H1 (cell line): ENCODE results near the gene TBL2. TPM values are rescaled to one million over a fixed set of nuclear protein-coding genes. Genes with fewer than 3 reads are reported as not detected.

Experiments used
- CTCF ChIA-PET: fragments of 300-600 bp; sonication (Branson Sonifier 250); formaldehyde crosslinking; loops from one replicate; lab custom pipeline; 2021; ENCODE audit not compliant: partially characterized antibody; lab: Charles Lee
- POLR2A ChIA-PET: fragments of 300-600 bp; sonication (Branson Sonifier 250); formaldehyde crosslinking; loops from one replicate; lab custom pipeline; 2021; ENCODE audit warnings: inconsistent platforms; ENCODE audit not compliant: partially characterized antibody; lab: Charles Lee
- DNase-seq, 2 experiments: peaks; one replicate each; pipeline versions ENCODE4 v3.0.0 to v3.0.0-alpha.2; 2010 to 2022; ENCODE audit warnings: low spot score in 2 of 2, low read depth in 1 of 2, mixed read lengths in 1 of 2
- FAIRE-seq: peaks from 2 replicates; lab custom pipeline; 2011; peaks lifted over from hg19 to GRCh38; lab: Jason Lieb, UNC
- H2AFZ ChIP-seq: 2 replicates; pipeline ENCODE4 v1.8.1; 2012; ENCODE audit warnings: low read length, inconsistent platforms
- H2AK5ac ChIP-seq: 2 replicates; pipeline ENCODE4 v1.6.1; 2013; ENCODE audit warnings: low read depth, low read length
- H2BK120ac ChIP-seq: replicated peaks from 2 replicates; pipeline ENCODE3; 2013; ENCODE audit warnings: low read depth, low read length, inconsistent platforms
- H2BK12ac ChIP-seq: 2 replicates; pipeline ENCODE4 v1.6.1; 2013; ENCODE audit warnings: low read depth, low read length
- H2BK15ac ChIP-seq: 2 replicates; pipeline ENCODE4 v1.6.1; 2013; ENCODE audit warnings: low read length
- H2BK20ac ChIP-seq: 2 replicates; pipeline ENCODE4 v1.6.1; 2013; ENCODE audit warnings: low read length
- H2BK5ac ChIP-seq: 2 replicates; pipeline ENCODE4 v1.6.1; 2013; ENCODE audit warnings: low read depth, low read length
- H3K14ac ChIP-seq: 2 replicates; pipeline ENCODE4 v1.6.1; 2013; ENCODE audit warnings: inconsistent platforms; ENCODE audit not compliant: insufficient read length
- H3K18ac ChIP-seq: 2 replicates; pipeline ENCODE4 v1.6.1; 2013; ENCODE audit warnings: low read length; ENCODE audit errors: extremely low read depth
- H3K23ac ChIP-seq: 2 replicates; pipeline ENCODE4 v1.6.1; 2013; ENCODE audit warnings: inconsistent platforms; ENCODE audit not compliant: insufficient read length
- H3K23me2 ChIP-seq: 2 replicates; pipeline ENCODE4 v1.6.1; 2013; ENCODE audit warnings: low read depth, low read length
- H3K27ac ChIP-seq: 2 replicates; pipeline ENCODE4 v1.6.1; 2011; ENCODE audit warnings: low read depth, low read length, inconsistent platforms
- H3K27me3 ChIP-seq, 4 experiments: replicated peaks in 1 of 4; 1 replicate in 1 of 4; 2 replicates in 3 of 4; pipeline versions ENCODE4 v1.6.1 to v1.8.1; 2011 to 2013; ENCODE audit warnings: low read length in 3 of 4, mild to moderate bottlenecking in 3 of 4, inconsistent platforms in 2 of 4, mixed read lengths in 2 of 4, moderate library complexity in 1 of 4; ENCODE audit not compliant: control insufficient read depth in 3 of 4, insufficient read depth in 3 of 4; ENCODE audit errors: extremely low read depth in 1 of 4
- H3K36me3 ChIP-seq, 4 experiments: 2 replicates each; pipeline versions ENCODE4 v1.6.1 to v1.8.1; 2011 to 2013; ENCODE audit warnings: mild to moderate bottlenecking in 4 of 4, low read length in 3 of 4, moderate library complexity in 2 of 4, control low read depth in 1 of 4, inconsistent platforms in 1 of 4; ENCODE audit not compliant: insufficient read depth in 4 of 4, control insufficient read depth in 2 of 4
- H3K4ac ChIP-seq: replicated peaks from 2 replicates; pipeline ENCODE3; 2013; ENCODE audit warnings: low read length, low read depth, mixed read lengths, inconsistent platforms; ENCODE audit not compliant: insufficient read length
- H3K4me1 ChIP-seq, 4 experiments: replicated peaks in 1 of 4; 1 replicate in 1 of 4; 2 replicates in 3 of 4; pipeline versions ENCODE4 v1.6.1 to v1.8.1; 2011 to 2013; ENCODE audit warnings: low read length in 3 of 4, inconsistent platforms in 2 of 4, mixed read lengths in 1 of 4; ENCODE audit not compliant: insufficient read depth in 4 of 4, control insufficient read depth in 3 of 4
- H3K4me2 ChIP-seq, 2 experiments: 2 replicates each; pipeline versions ENCODE4 v1.6.1 to v1.8.1; 2011 to 2013; ENCODE audit warnings: low read depth in 2 of 2, low read length in 2 of 2, control low read depth in 1 of 2, inconsistent platforms in 1 of 2, mild to moderate bottlenecking in 1 of 2; ENCODE audit not compliant: insufficient read depth in 1 of 2
- H3K4me3 ChIP-seq, 4 experiments: fragments of 200-600, 300-600 bp in 1 of 4; sonication (generic), shearing (Covaris generic), sonication (Bioruptor Twin) in 1 of 4; 2 replicates each; pipeline versions ENCODE4 v1.5.1 to v1.8.1; 2011 to 2016; ENCODE audit warnings: low read length in 4 of 4, low read depth in 3 of 4, control low read depth in 2 of 4, inconsistent platforms in 2 of 4, mild to moderate bottlenecking in 2 of 4, mixed read lengths in 1 of 4, moderate library complexity in 1 of 4; ENCODE audit not compliant: insufficient read depth in 2 of 4; ENCODE audit errors: extremely low read depth in 1 of 4
- H3K56ac ChIP-seq: replicated peaks from 2 replicates; pipeline ENCODE3; 2013; ENCODE audit warnings: low read depth, mild to moderate bottlenecking, mixed read lengths, low read length, inconsistent platforms; ENCODE audit not compliant: insufficient read length
- H3K79me1 ChIP-seq: 2 replicates; pipeline ENCODE4 v1.6.1; 2013; ENCODE audit warnings: low read depth, low read length, control low read depth
- H3K79me2 ChIP-seq, 2 experiments: 2 replicates each; pipeline versions ENCODE4 v1.6.1 to v1.8.1; 2012 to 2013; ENCODE audit warnings: low read length in 2 of 2, mild to moderate bottlenecking in 2 of 2, inconsistent platforms in 1 of 2; ENCODE audit not compliant: insufficient read depth in 2 of 2, control insufficient read depth in 1 of 2
- H3K9ac ChIP-seq, 4 experiments: replicated peaks in 1 of 4; 1 replicate in 1 of 4; 2 replicates in 3 of 4; pipeline versions ENCODE4 v1.6.1 to v1.8.1; 2011 to 2013; ENCODE audit warnings: low read depth in 3 of 4, low read length in 3 of 4, control low read depth in 2 of 4, mild to moderate bottlenecking in 2 of 4, moderate library complexity in 2 of 4, inconsistent platforms in 1 of 4; ENCODE audit errors: extremely low read depth in 1 of 4
- H3K9me3 ChIP-seq, 2 experiments: 2 replicates each; pipeline versions ENCODE4 v1.6.1 to v1.8.1; 2012 to 2013; ENCODE audit warnings: mild to moderate bottlenecking in 2 of 2, moderate library complexity in 2 of 2, control low read depth in 1 of 2, inconsistent platforms in 1 of 2, low read depth in 1 of 2, low read length in 1 of 2, mixed read lengths in 1 of 2; ENCODE audit not compliant: insufficient read depth in 2 of 2
- H4K20me1 ChIP-seq, 2 experiments: replicated peaks in 1 of 2; 2 replicates each; pipeline versions ENCODE3 to v1.8.1; 2011 to 2013; ENCODE audit warnings: inconsistent platforms in 2 of 2, low read length in 2 of 2, mild to moderate bottlenecking in 1 of 2; ENCODE audit not compliant: insufficient read depth in 2 of 2, control insufficient read depth in 1 of 2
- H4K5ac ChIP-seq: 2 replicates; pipeline ENCODE4 v1.6.1; 2013; ENCODE audit warnings: low read length, low read depth, mixed read lengths, inconsistent platforms; ENCODE audit not compliant: insufficient read length
- H4K8ac ChIP-seq: 2 replicates; pipeline ENCODE4 v1.8.0; 2013; ENCODE audit warnings: mild to moderate bottlenecking, moderate library complexity, low read length, inconsistent platforms; ENCODE audit not compliant: insufficient read depth; ENCODE audit errors: extremely low read depth
- H4K91ac ChIP-seq: replicated peaks from 2 replicates; pipeline ENCODE3; 2013; ENCODE audit warnings: low read length, mixed read lengths, inconsistent platforms; ENCODE audit not compliant: insufficient read length
- BACH1 ChIP-seq: IDR thresholded peaks from 2 replicates; pipeline ENCODE4 v1.6.1; 2012; ENCODE audit warnings: low read length, improper control_type of control experiment
- CEBPB ChIP-seq: IDR thresholded peaks from 2 replicates; pipeline ENCODE4 v1.6.1; 2012; ENCODE audit warnings: low read depth, low read length
- CREB1 ChIP-seq: IDR thresholded peaks from 2 replicates; pipeline ENCODE4 v1.6.1; 2012; ENCODE audit warnings: inconsistent platforms
- GTF2F1 ChIP-seq: IDR thresholded peaks from 2 replicates; pipeline ENCODE4 v1.6.1; 2012; ENCODE audit warnings: low read depth, low read length, improper control_type of control experiment, borderline replicate concordance
- HDAC2 ChIP-seq, 2 experiments: fragments of 300-600 bp in 1 of 2; sonication (generic) in 1 of 2; IDR thresholded peaks; 2 replicates each; pipeline ENCODE4 v1.6.1; 2011 to 2012; ENCODE audit warnings: low read depth in 2 of 2, low read length in 2 of 2, mild to moderate bottlenecking in 2 of 2, moderate library complexity in 2 of 2, borderline replicate concordance in 1 of 2, inconsistent platforms in 1 of 2
- JUND ChIP-seq: IDR thresholded peaks from 2 replicates; pipeline ENCODE4 v1.6.1; 2011; ENCODE audit warnings: mild to moderate bottlenecking, improper control_type of control experiment, low read length
- RFX5 ChIP-seq: IDR thresholded peaks from 2 replicates; pipeline ENCODE4 v1.6.1; 2011; ENCODE audit warnings: low read depth, low read length, improper control_type of control experiment, borderline replicate concordance
- SAP30 ChIP-seq: fragments of 300-600 bp; sonication (generic); IDR thresholded peaks from 2 replicates; pipeline ENCODE4 v1.7.1; 2012; ENCODE audit warnings: low read length, moderate library complexity, mild to moderate bottlenecking, inconsistent platforms; ENCODE audit not compliant: insufficient read depth, insufficient replicate concordance
- SIRT6 ChIP-seq: IDR thresholded peaks from one replicate; pipeline ENCODE4 v1.7.1; 2012; ENCODE audit warnings: low read length, inconsistent platforms
- TAF7 ChIP-seq: optimal IDR thresholded peaks from 2 replicates; pipeline ENCODE3; 2011; ENCODE audit warnings: low read depth, mild to moderate bottlenecking, inconsistent platforms, low read length, moderate library complexity, borderline replicate concordance
- YY1 ChIP-seq: IDR thresholded peaks from 2 replicates; pipeline ENCODE4 v1.6.1; 2011; ENCODE audit warnings: low read depth, mild to moderate bottlenecking, low read length
- ZNF274 ChIP-seq: IDR thresholded peaks from 2 replicates; pipeline ENCODE4 v1.7.0; 2012; ENCODE audit warnings: low read length, borderline replicate concordance; ENCODE audit errors: extremely low read depth
- WGBS, 2 experiments: shearing (Covaris generic) in 1 of 2; methylation state at CpG; one replicate each; pipeline versions ENCODE4 v1.1.6 to v1.1.7; 2013 to 2015; ENCODE audit warnings: low lambda C conversion rate in 2 of 2, mixed read lengths in 2 of 2, inconsistent platforms in 1 of 2, low coverage in 1 of 2, missing lambda C conversion rate in 1 of 2; ENCODE audit not compliant: insufficient replicate concordance in 2 of 2, insufficient coverage in 1 of 2, insufficient read length in 1 of 2; ENCODE audit errors: extremely low coverage in 1 of 2, missing lambda C conversion rate in 1 of 2; 5-methylcytosine and 5-hydroxymethylcytosine counted together
- polyA plus RNA-seq, 7 experiments: library from polyadenylated mRNA; depleted of rRNA in 3 of 7; stranded (reverse) in 5 of 7; unstranded in 2 of 7; fragments of >200 nt in 5 of 7; fragments of 200-250 nt in 2 of 7; gene quantifications; 1 replicate in 5 of 7; 2 replicates in 1 of 7; 4 replicates in 1 of 7; pipeline versions ENCODE4 v1.2.1 to v1.2.3, GENCODE V29; 2011 to 2013; ENCODE audit warnings: missing spikeins in 2 of 7, mixed read lengths in 2 of 7
- total RNA-seq: library from RNA; stranded (reverse); fragmentation: NEBNext Ultra II Directional; extraction: Animal tissue kit (Norgen Biotek cat#: 25700); gene quantifications from 2 replicates; pipeline ENCODE4 v1.2.1, GENCODE V29; 2021

Gene TBL2
- total and polyA plus RNA-seq, 2 of the 8 experiments (the other 6 are each of a cell fraction or from before 2014, with no cell fraction given): 25.8 to 29.7 TPM

GRCh38 chr7:73605601-73606220 lies 27.3 kb upstream of the TBL2 start:
- no peak overlapping the region for H2BK120ac ChIP-seq
- no peak overlapping the region for H3K27ac ChIP-seq
- H3K4me2 ChIP-seq: no peak overlapping the region
- no peak overlapping the region for H3K14ac ChIP-seq
- no peak overlapping the region for H3K4ac ChIP-seq
- H3K4me3 ChIP-seq: no peak overlapping the region
- H4K5ac ChIP-seq: no peak overlapping the region
- FAIRE-seq (no peak), DNase-seq (no peak)
- H3K79me2 ChIP-seq: no peaks in the 10 kb centered on the region
- CTCF ChIA-PET: interaction anchor here (0.8 to 17.4 kb wide), 19 partner anchors 8 to 255 kb away, joined by 3 to 136 read pairs (median 21); partner anchors contain the start of genes ABHD11 and VPS37D
- H3K23me2 ChIP-seq: no peaks in the 10 kb centered on the region; the same call in 1 of the 2 replicates
- no peak for TF ChIP-seq JUND
- no peak for TF ChIP-seq HDAC2 (IDR thresholded peaks at IDR 0.05; ENCODE audit: borderline replicate concordance in 1 of 2, low read depth in 2 of 2, low read length in 2 of 2)
- TF ChIP-seq TAF7: no peak
- no peak for TF ChIP-seq SIRT6
- TF ChIP-seq GTF2F1: no peak
- no peak for TF ChIP-seq CREB1
- TF ChIP-seq SAP30: no peak
- TF ChIP-seq ZNF274: no peak
- TF ChIP-seq YY1: no peak
- TF ChIP-seq RFX5: no peak
- no peak for TF ChIP-seq BACH1
- TF ChIP-seq CEBPB: no peak
- POLR2A ChIA-PET: interaction anchor here (1.2 to 2.3 kb wide), 4 partner anchors 10 to 129 kb away, joined by 3 to 7 read pairs (median 4); no protein-coding TSS in a partner anchor
- 92% methylated on average over 23 of the region's 23 CpGs; no CpG with 5 or more reads in 1 of the 2 experiments for WGBS, 2 experiments
- no peaks in the 10 kb centered on the region; a peak in 1 of 7 replicates for H3K27me3 ChIP-seq
- no peak overlapping the region for H2AK5ac ChIP-seq
- H3K56ac ChIP-seq: no peak overlapping the region
- H3K9me3 ChIP-seq: no peaks in the 10 kb centered on the region
- no peak overlapping the region for H2AFZ ChIP-seq
- H3K79me1 ChIP-seq: no peaks in the 10 kb centered on the region
- no peaks in the 10 kb centered on the region for H3K36me3 ChIP-seq
- H3K18ac ChIP-seq: no peak overlapping the region
- H4K20me1 ChIP-seq: peaks cover 0 to 9% of the 10 kb centered on the region in 2 experiments
- no peak overlapping the region for H3K23ac ChIP-seq
- H2BK12ac ChIP-seq: no peak overlapping the region
- no peak overlapping the region for H2BK15ac ChIP-seq
- no peak overlapping the region for H4K8ac ChIP-seq
- H2BK20ac ChIP-seq: no peak overlapping the region
- peaks cover 0 to 7% (median 4%) of the 10 kb centered on the region in 4 experiments; a peak in 6 of 7 replicates for H3K4me1 ChIP-seq
- no peak overlapping the region for H2BK5ac ChIP-seq
- H4K91ac ChIP-seq: no peak overlapping the region
- H3K9ac ChIP-seq: no peak overlapping the region
